ENCODE data around the gene CFAP161.
A peak's percentile ranks its signal among the peaks of the same experiment; 100 is the strongest.

The CFAP161 gene

GRCh38 chr15:81133782-81134461 is at the start of gene CFAP161:
Gene CFAP161, plus strand, starts transcription at chr15:81134270. Its CDS starts 60 bp downstream, at chr15:81134330.
- peaks cover 8% of the 10 kb centered on the region for H3K4me1 Mint-ChIP-seq
- ATAC-seq (ENCODE audit: low read depth) = peak; percentile 39
- no peak for DNase-seq (ENCODE audit: low spot score in 2 of 2)
- no peak within 1 kb of the TSS for H3K27ac Mint-ChIP-seq
- H3K9me3 Mint-ChIP-seq = peaks cover 2% of the 10 kb centered on the region
- peaks cover 5% of the 10 kb centered on the region for H3K36me3 Mint-ChIP-seq
- peaks cover 16% of the 10 kb centered on the region for H3K27me3 Mint-ChIP-seq
- peak within 1 kb of the TSS; percentile 27 for H3K4me3 Mint-ChIP-seq

- H3K27me3 Mint-ChIP-seq = peaks cover 8% of the 10 kb centered on the region
- H3K4me1 Mint-ChIP-seq = no peaks in the 10 kb centered on the region
- DNase-seq (ENCODE audit: low spot score in 2 of 2) = no peak
- ATAC-seq (ENCODE audit: low read depth) = no peak
- H3K36me3 Mint-ChIP-seq = no peaks in the 10 kb centered on the region
- no peak overlapping the region for H3K4me3 Mint-ChIP-seq
- no peaks in the 10 kb centered on the region for H3K9me3 Mint-ChIP-seq
- H3K27ac Mint-ChIP-seq = no peak overlapping the region
Observed at GRCh38 chr15:81084716-81085115, 49.4 kb upstream of the CFAP161 start.

GRCh38 chr15:81085213-81085612 is 48.9 kb upstream of the CFAP161 start:
- ATAC-seq (ENCODE audit: low read depth) (no peak), DNase-seq (ENCODE audit: low spot score in 2 of 2) (no peak)
- Mint-ChIP-seq H3K4me3 (no peak overlapping the region), H3K9me3 (no peaks in the 10 kb centered on the region), H3K36me3 (peaks cover 2% of the 10 kb centered on the region), H3K27me3 (peaks cover 10% of the 10 kb centered on the region), H3K4me1 (no peaks in the 10 kb centered on the region), H3K27ac (no peak overlapping the region)

GRCh38 chr15:81085898-81086297 is 48.2 kb upstream of the CFAP161 start:
- H3K27ac Mint-ChIP-seq = no peak overlapping the region
- H3K36me3 Mint-ChIP-seq = peaks cover 2% of the 10 kb centered on the region
- H3K4me1 Mint-ChIP-seq = no peaks in the 10 kb centered on the region
- no peak overlapping the region for H3K4me3 Mint-ChIP-seq
- ATAC-seq (ENCODE audit: low read depth) = no peak
- no peak for DNase-seq (ENCODE audit: low spot score in 2 of 2)
- peaks cover 10% of the 10 kb centered on the region for H3K27me3 Mint-ChIP-seq
- no peaks in the 10 kb centered on the region for H3K9me3 Mint-ChIP-seq

GRCh38 chr15:81087066-81087465 is 47.0 kb upstream of the CFAP161 start:
- Mint-ChIP-seq H3K36me3 (peaks cover 2% of the 10 kb centered on the region), H3K27ac (no peak overlapping the region), H3K9me3 (no peaks in the 10 kb centered on the region), H3K4me1 (no peaks in the 10 kb centered on the region), H3K27me3 (peaks cover 10% of the 10 kb centered on the region), H3K4me3 (no peak overlapping the region)
- ATAC-seq (ENCODE audit: low read depth) (no peak), DNase-seq (ENCODE audit: low spot score in 2 of 2) (no peak)

- DNase-seq (ENCODE audit: low spot score in 2 of 2) = no peak
- H3K4me1 Mint-ChIP-seq = peaks cover 2% of the 10 kb centered on the region
- H3K36me3 Mint-ChIP-seq = peaks cover 2% of the 10 kb centered on the region
- peaks cover 12% of the 10 kb centered on the region for H3K27me3 Mint-ChIP-seq
- H3K27ac Mint-ChIP-seq = no peak overlapping the region
- H3K9me3 Mint-ChIP-seq = no peaks in the 10 kb centered on the region
- no peak overlapping the region for H3K4me3 Mint-ChIP-seq
- no peak for ATAC-seq (ENCODE audit: low read depth)
Observed at GRCh38 chr15:81087694-81088093, 46.4 kb upstream of the CFAP161 start.

- H3K4me1 Mint-ChIP-seq = peaks cover 2% of the 10 kb centered on the region
- H3K27ac Mint-ChIP-seq = no peak overlapping the region
- DNase-seq (ENCODE audit: low spot score in 2 of 2) (no peak), ATAC-seq (ENCODE audit: low read depth) (no peak)
- H3K36me3 Mint-ChIP-seq = peaks cover 2% of the 10 kb centered on the region
- no peak overlapping the region for H3K4me3 Mint-ChIP-seq
- H3K9me3 Mint-ChIP-seq = no peaks in the 10 kb centered on the region
- peaks cover 12% of the 10 kb centered on the region for H3K27me3 Mint-ChIP-seq
Observed at GRCh38 chr15:81088470-81089013, 45.5 kb upstream of the CFAP161 start.

GRCh38 chr15:81091889-81092558 is 42.0 kb upstream of the CFAP161 start:
- DNase-seq (ENCODE audit: low spot score in 2 of 2) = no peak
- Mint-ChIP-seq H3K4me3 (no peak overlapping the region), H3K27me3 (peaks cover 26% of the 10 kb centered on the region), H3K36me3 (peaks cover 2% of the 10 kb centered on the region), H3K27ac (no peak overlapping the region), H3K9me3 (no peaks in the 10 kb centered on the region), H3K4me1 (peaks cover 2% of the 10 kb centered on the region)
- ATAC-seq (ENCODE audit: low read depth) = no peak

GRCh38 chr15:81092559-81092902 is 41.5 kb upstream of the CFAP161 start:
- Mint-ChIP-seq H3K27me3 (peaks cover 26% of the 10 kb centered on the region), H3K4me1 (peaks cover 2% of the 10 kb centered on the region), H3K27ac (no peak overlapping the region), H3K36me3 (peaks cover 2% of the 10 kb centered on the region), H3K4me3 (no peak overlapping the region), H3K9me3 (no peaks in the 10 kb centered on the region)
- ATAC-seq (ENCODE audit: low read depth) = no peak
- DNase-seq (ENCODE audit: low spot score in 2 of 2) = no peak

GRCh38 chr15:81093961-81094360 is 40.1 kb upstream of the CFAP161 start:
- Mint-ChIP-seq H3K36me3 (peaks cover 2% of the 10 kb centered on the region), H3K27me3 (peaks cover 28% of the 10 kb centered on the region)

GRCh38 chr15:81095690-81096365 is 38.2 kb upstream of the CFAP161 start:
- Mint-ChIP-seq H3K36me3 (no peaks in the 10 kb centered on the region), H3K4me3 (no peak overlapping the region), H3K27me3 (peaks cover 23% of the 10 kb centered on the region), H3K27ac (no peak overlapping the region), H3K4me1 (peaks cover 2% of the 10 kb centered on the region), H3K9me3 (no peaks in the 10 kb centered on the region)
- ATAC-seq (ENCODE audit: low read depth) = no peak
- no peak for DNase-seq (ENCODE audit: low spot score in 2 of 2)

More at GRCh38 chr15:81093961-81094360, 40.1 kb upstream of the CFAP161 start:
- Mint-ChIP-seq H3K4me1 (peaks cover 2% of the 10 kb centered on the region), H3K27ac (no peak overlapping the region), H3K4me3 (no peak overlapping the region), H3K9me3 (no peaks in the 10 kb centered on the region)
- DNase-seq (ENCODE audit: low spot score in 2 of 2) = no peak
- ATAC-seq (ENCODE audit: low read depth) = no peak

- Mint-ChIP-seq H3K4me3 (no peak overlapping the region), H3K27me3 (peaks cover 25% of the 10 kb centered on the region), H3K4me1 (peaks cover 2% of the 10 kb centered on the region), H3K9me3 (no peaks in the 10 kb centered on the region), H3K36me3 (no peaks in the 10 kb centered on the region), H3K27ac (no peak overlapping the region)
- ATAC-seq (ENCODE audit: low read depth) = no peak
- no peak for DNase-seq (ENCODE audit: low spot score in 2 of 2)
Observed at GRCh38 chr15:81096398-81096797, 37.7 kb upstream of the CFAP161 start.

GRCh38 chr15:81097116-81097889 is 36.8 kb upstream of the CFAP161 start:
- H3K27ac Mint-ChIP-seq = no peak overlapping the region
- DNase-seq (ENCODE audit: low spot score in 2 of 2) (no peak), ATAC-seq (ENCODE audit: low read depth) (no peak)
- no peak overlapping the region for H3K4me3 Mint-ChIP-seq
- H3K4me1 Mint-ChIP-seq = peaks cover 1% of the 10 kb centered on the region
- peaks cover 29% of the 10 kb centered on the region for H3K27me3 Mint-ChIP-seq
- no peaks in the 10 kb centered on the region for H3K36me3 Mint-ChIP-seq
- no peaks in the 10 kb centered on the region for H3K9me3 Mint-ChIP-seq

- no peaks in the 10 kb centered on the region for H3K9me3 Mint-ChIP-seq
- peaks cover 27% of the 10 kb centered on the region for H3K27me3 Mint-ChIP-seq
- no peak for DNase-seq (ENCODE audit: low spot score in 2 of 2)
- no peak for ATAC-seq (ENCODE audit: low read depth)
- H3K36me3 Mint-ChIP-seq = no peaks in the 10 kb centered on the region
- no peak overlapping the region for H3K4me3 Mint-ChIP-seq
- no peak overlapping the region for H3K27ac Mint-ChIP-seq
- no peaks in the 10 kb centered on the region for H3K4me1 Mint-ChIP-seq
Observed at GRCh38 chr15:81097890-81098280, 36.2 kb upstream of the CFAP161 start.

Data from memory B cell (primary cell).